HG03571 (cell line): Measurements from ENCODE around the gene ATP6V1E1.
"Not testable (repeated sequence)": the region's sequence is repeated elsewhere in the genome, so short reads cannot be mapped to it uniquely, and the experiment has no call there.

Experiments
- ATAC-seq: cut with Tn5 transposase; IDR thresholded peaks from one replicate; pipeline ENCODE4 v1.9.1; 2021; ENCODE audit not compliant: unreplicated experiment

Gene ATP6V1E1

GRCh38 chr22:17628406-17629172, at the start of gene ATP6V1E1:
Gene ATP6V1E1, minus strand, starts transcription at chr22:17628749. Its CDS starts 114 bp downstream, at chr22:17628635.
- ATAC-seq, result peak; percentile 97

- no peak for ATAC-seq
These were observed 47.0 kb upstream of the ATP6V1E1 start for GRCh38 chr22:17675584-17675983.

GRCh38 chr22:17674152-17674551, 45.6 kb upstream of the ATP6V1E1 start:
- ATAC-seq, result no peak

- ATAC-seq, result no peak
These were observed 44.0 kb upstream of the ATP6V1E1 start for GRCh38 chr22:17672417-17672991.

- ATAC-seq, result not testable (repeated sequence)
These were observed 43.1 kb upstream of the ATP6V1E1 start for GRCh38 chr22:17671521-17672092.

- ATAC-seq, result no peak
These were observed 37.3 kb upstream of the ATP6V1E1 start for GRCh38 chr22:17665854-17666253.

GRCh38 chr22:17665248-17665647, 36.7 kb upstream of the ATP6V1E1 start:
- no peak for ATAC-seq

- ATAC-seq, result no peak
These were observed 36.0 kb upstream of the ATP6V1E1 start for GRCh38 chr22:17664414-17665055.

GRCh38 chr22:17656870-17657395, 28.4 kb upstream of the ATP6V1E1 start:
- no peak for ATAC-seq

GRCh38 chr22:17655289-17655688, 26.7 kb upstream of the ATP6V1E1 start:
- ATAC-seq, result no peak

GRCh38 chr22:17648569-17648968, 20.0 kb upstream of the ATP6V1E1 start:
- ATAC-seq, result no peak

GRCh38 chr22:17647991-17648390, 19.4 kb upstream of the ATP6V1E1 start:
- ATAC-seq, result no peak

GRCh38 chr22:17647452-17647851, 18.9 kb upstream of the ATP6V1E1 start:
- no peak for ATAC-seq

GRCh38 chr22:17642357-17642756, 13.8 kb upstream of the ATP6V1E1 start:
- ATAC-seq, result not testable (repeated sequence)

- ATAC-seq, result no peak
These were observed 12.7 kb upstream of the ATP6V1E1 start for GRCh38 chr22:17641269-17641668.

- peak; percentile 16 for ATAC-seq
These were observed 10.7 kb upstream of the ATP6V1E1 start for GRCh38 chr22:17639247-17639741.

- ATAC-seq, result peak; percentile 91
These were observed 10.1 kb upstream of the ATP6V1E1 start, which contains the start of gene BCL2L13 for GRCh38 chr22:17638432-17639246. Gene BCL2L13, plus strand, starts transcription at chr22:17638757. Its CDS starts 16,955 bp downstream, at chr22:17655712.

GRCh38 chr22:17638182-17638431, 9.6 kb upstream of the ATP6V1E1 start:
- ATAC-seq, result peak; percentile 23

- no peak for ATAC-seq
These were observed 9.1 kb upstream of the ATP6V1E1 start for GRCh38 chr22:17637490-17638181.

GRCh38 chr22:17636850-17637249, 8.3 kb upstream of the ATP6V1E1 start:
- ATAC-seq, result not testable (repeated sequence)
